Gastroesophageal sphincter (tissue), 3 donors: Measurements from ENCODE around the gene IL1RAPL1.

Experiments
- CTCF ChIP-seq, 4 experiments: fragments of 200-600 bp in 2 of 4; fragments of 450-650 bp in 2 of 4; sonication (generic) in 1 of 4; IDR thresholded peaks; one replicate each; pipeline ENCODE4 v1.5.1; 2017 to 2019; ENCODE audit warnings: antibody characterized with exemption in 4 of 4, mild to moderate bottlenecking in 2 of 4, moderate library complexity in 2 of 4
- EP300 ChIP-seq: sonication (generic); formaldehyde crosslinking; IDR thresholded peaks from one replicate; pipeline ENCODE4 v1.6.1; 2017; ENCODE audit warnings: antibody characterized with exemption, mild to moderate bottlenecking
- POLR2A ChIP-seq, 2 donors: fragments of 450-650 bp; IDR thresholded peaks; one replicate each; pipeline ENCODE4 v1.6.1; 2017; ENCODE audit warnings: antibody characterized with exemption in 2 of 2, mild to moderate bottlenecking in 2 of 2, moderate library complexity in 1 of 2

- TF ChIP-seq POLR2A (IDR thresholded peaks at IDR 0.05) (no peak), CTCF (IDR thresholded peaks at IDR 0.05) (no peak), EP300 (no peak)
Measured at GRCh38 chrX:29242856-29243255, 655.6 kb downstream of the IL1RAPL1 start.
